ENCODE results near the gene IPO5. TPM values are rescaled to one million over a fixed set of nuclear protein-coding genes. Genes with fewer than 3 reads are reported as not detected.
"Not testable (repeated sequence)": the region's sequence is repeated elsewhere in the genome, so short reads cannot be mapped to it uniquely, and the experiment has no call there.

The IPO5 gene
- total RNA-seq, 1 experiment from 2014 or later: 126 TPM

DNA sequence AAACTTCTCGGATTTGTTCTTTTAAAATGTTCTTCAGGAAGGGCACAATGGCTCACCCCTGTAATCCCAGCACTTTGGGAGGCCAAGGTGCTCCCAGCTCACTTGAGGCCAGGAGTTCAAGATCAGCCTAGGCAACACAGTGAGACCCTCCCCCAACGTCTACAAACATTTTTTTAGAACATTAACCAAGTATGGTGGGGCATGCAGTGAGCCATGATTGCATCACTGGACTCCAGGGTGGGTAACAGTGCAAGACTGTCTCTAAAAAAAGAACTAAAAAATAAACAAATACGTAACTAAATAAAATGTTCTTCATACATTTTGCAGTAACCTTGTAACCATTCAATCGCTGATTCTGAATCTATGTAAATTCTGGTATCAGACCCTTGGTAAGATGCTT lies 2.1 kb upstream of the IPO5 start:
- no peaks in the 10 kb centered on the region for H3K36me3 ChIP-seq (ENCODE audit: low read depth)
- no peaks in the 10 kb centered on the region for H3K79me2 ChIP-seq (ENCODE audit: low read depth)
- peaks cover 18% of the 10 kb centered on the region for H3K4me1 ChIP-seq (replicated peaks; ENCODE audit: insufficient read depth)
- TF ChIP-seq, protein P1, sequence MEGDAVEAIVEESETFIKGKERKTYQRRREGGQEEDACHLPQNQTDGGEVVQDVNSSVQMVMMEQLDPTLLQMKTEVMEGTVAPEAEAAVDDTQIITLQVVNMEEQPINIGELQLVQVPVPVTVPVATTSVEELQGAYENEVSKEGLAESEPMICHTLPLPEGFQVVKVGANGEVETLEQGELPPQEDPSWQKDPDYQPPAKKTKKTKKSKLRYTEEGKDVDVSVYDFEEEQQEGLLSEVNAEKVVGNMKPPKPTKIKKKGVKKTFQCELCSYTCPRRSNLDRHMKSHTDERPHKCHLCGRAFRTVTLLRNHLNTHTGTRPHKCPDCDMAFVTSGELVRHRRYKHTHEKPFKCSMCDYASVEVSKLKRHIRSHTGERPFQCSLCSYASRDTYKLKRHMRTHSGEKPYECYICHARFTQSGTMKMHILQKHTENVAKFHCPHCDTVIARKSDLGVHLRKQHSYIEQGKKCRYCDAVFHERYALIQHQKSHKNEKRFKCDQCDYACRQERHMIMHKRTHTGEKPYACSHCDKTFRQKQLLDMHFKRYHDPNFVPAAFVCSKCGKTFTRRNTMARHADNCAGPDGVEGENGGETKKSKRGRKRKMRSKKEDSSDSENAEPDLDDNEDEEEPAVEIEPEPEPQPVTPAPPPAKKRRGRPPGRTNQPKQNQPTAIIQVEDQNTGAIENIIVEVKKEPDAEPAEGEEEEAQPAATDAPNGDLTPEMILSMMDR (conservative IDR thresholded peaks at IDR 0.05): no peak
- TF ChIP-seq EZH2 (IDR thresholded peaks at IDR 0.05; ENCODE audit: low read depth): no peak
- no peaks in the 10 kb centered on the region for H3K9me3 ChIP-seq (ENCODE audit: insufficient read depth, low read depth)
- H3K4me3 ChIP-seq: no peak overlapping the region
- H3F3A ChIP-seq (ENCODE audit: insufficient read depth, low read depth): peaks cover 8% of the 10 kb centered on the region; the same call in 1 of the 2 replicates
- intact Hi-C loops (cut with micrococcal nuclease; ENCODE audit: unreplicated experiment): no loop called here
- DNase-seq: no peak
- no peaks in the 10 kb centered on the region for H3K9me2 ChIP-seq (ENCODE audit: insufficient read depth)
- CTCF ChIA-PET: no interaction called here
- H4K20me1 ChIP-seq (ENCODE audit: insufficient read depth): no peaks in the 10 kb centered on the region
- H3K4me2 ChIP-seq: no peak overlapping the region
- POLR2A ChIA-PET (ENCODE audit: unreplicated experiment): no interaction called here
- no peak overlapping the region for H2AFZ ChIP-seq
- no peak overlapping the region for H3K27ac ChIP-seq
- no TSS peak for BruUV-seq (replicated peaks)
- no peaks in the 10 kb centered on the region for H3K27me3 ChIP-seq (ENCODE audit: insufficient read depth, low read depth)

GRCh38 chr13:97952831-97953230 lies 644 bp upstream of the IPO5 start:
- POLR2A ChIA-PET (ENCODE audit: unreplicated experiment): interaction anchor here (0.6 kb wide), 1 partner anchor 73 kb away, joined by 3 read pairs; no protein-coding TSS in a partner anchor
- H3K36me3 ChIP-seq (ENCODE audit: low read depth); CTCF ChIA-PET; H3K4me2 ChIP-seq; BruUV-seq (replicated peaks); H3K9me2 ChIP-seq (ENCODE audit: insufficient read depth); H3K4me1 ChIP-seq (replicated peaks; ENCODE audit: insufficient read depth); H3K9me3 ChIP-seq (ENCODE audit: insufficient read depth, low read depth); H3F3A ChIP-seq (ENCODE audit: insufficient read depth, low read depth); DNase-seq; intact Hi-C loops (cut with micrococcal nuclease; ENCODE audit: unreplicated experiment); H3K4me3 ChIP-seq; H3K79me2 ChIP-seq (ENCODE audit: low read depth); H3K27ac ChIP-seq; H4K20me1 ChIP-seq (ENCODE audit: insufficient read depth); H2AFZ ChIP-seq; H3K27me3 ChIP-seq (ENCODE audit: insufficient read depth, low read depth): not testable (repeated sequence)

DNA sequence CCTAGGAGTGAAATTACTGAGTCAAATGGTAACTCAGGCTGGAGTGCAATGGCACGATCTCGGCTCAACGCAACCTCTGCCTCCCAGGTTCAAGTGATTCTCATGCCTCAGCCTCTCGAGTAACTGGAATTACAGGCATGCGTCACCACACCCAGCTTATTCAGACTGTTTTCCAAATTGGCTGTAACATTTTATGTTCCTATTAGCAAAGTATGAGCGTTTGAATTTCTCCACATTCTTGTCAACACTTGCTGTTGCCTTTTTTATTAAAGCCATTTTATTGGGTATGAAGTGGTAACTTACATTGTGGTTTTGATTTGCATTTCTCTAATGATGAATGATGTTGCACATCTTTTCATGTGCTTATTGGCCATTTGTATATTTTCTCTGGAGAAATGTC lies 7.9 kb downstream of the IPO5 start:
- H4K20me1 ChIP-seq (ENCODE audit: insufficient read depth): no peaks in the 10 kb centered on the region
- no peaks in the 10 kb centered on the region for H3K4me1 ChIP-seq (replicated peaks; ENCODE audit: insufficient read depth)
- TF ChIP-seq EZH2 (IDR thresholded peaks at IDR 0.05; ENCODE audit: low read depth): no peak
- TF ChIP-seq, protein P1 (conservative IDR thresholded peaks at IDR 0.05): no peak
- 0 out of 2 replicates have a peak, but pooled peaks cover 4% of the 10 kb centered on the region for H3K9me2 ChIP-seq (ENCODE audit: insufficient read depth)
- H3K79me2 ChIP-seq (ENCODE audit: low read depth): no peaks in the 10 kb centered on the region
- CTCF ChIA-PET: no interaction called here
- no peaks in the 10 kb centered on the region for H3K9me3 ChIP-seq (ENCODE audit: insufficient read depth, low read depth)
- H3K4me3 ChIP-seq: no peak overlapping the region
- H2AFZ ChIP-seq: no peak overlapping the region
- H3K4me2 ChIP-seq: no peak overlapping the region
- no peak overlapping the region for H3K27ac ChIP-seq
- no peaks in the 10 kb centered on the region for H3F3A ChIP-seq (ENCODE audit: insufficient read depth, low read depth)
- H3K36me3 ChIP-seq (ENCODE audit: low read depth): no peaks in the 10 kb centered on the region
- no peaks in the 10 kb centered on the region for H3K27me3 ChIP-seq (ENCODE audit: insufficient read depth, low read depth)
- no peak for DNase-seq
- intact Hi-C loops (cut with micrococcal nuclease; ENCODE audit: unreplicated experiment): no loop called here
- POLR2A ChIA-PET (ENCODE audit: unreplicated experiment): no interaction called here
- BruUV-seq (replicated peaks): no TSS peak

- Histone ChIP-seq H3K27me3 (ENCODE audit: insufficient read depth, low read depth) (no peaks in the 10 kb centered on the region), H3K4me2 (no peak overlapping the region), H3K27ac (no peak overlapping the region), H3K4me1 (replicated peaks; ENCODE audit: insufficient read depth) (no peaks in the 10 kb centered on the region), H3K9me2 (ENCODE audit: insufficient read depth) (0 out of 2 replicates have a peak, but pooled peaks cover 5% of the 10 kb centered on the region), H2AFZ (no peak overlapping the region), H4K20me1 (ENCODE audit: insufficient read depth) (no peaks in the 10 kb centered on the region), H3K79me2 (ENCODE audit: low read depth) (no peaks in the 10 kb centered on the region), H3K4me3 (no peak overlapping the region), H3F3A (ENCODE audit: insufficient read depth, low read depth) (no peaks in the 10 kb centered on the region), H3K36me3 (ENCODE audit: low read depth) (no peaks in the 10 kb centered on the region), H3K9me3 (ENCODE audit: insufficient read depth, low read depth) (no peaks in the 10 kb centered on the region)
- DNase-seq: no peak
- TF ChIP-seq EZH2 (IDR thresholded peaks at IDR 0.05; ENCODE audit: low read depth): no peak
- TF ChIP-seq, protein P1 (conservative IDR thresholded peaks at IDR 0.05): no peak
- CTCF ChIA-PET: no interaction called here
- BruUV-seq (replicated peaks): no TSS peak
- intact Hi-C loops (cut with micrococcal nuclease; ENCODE audit: unreplicated experiment): no loop called here
- POLR2A ChIA-PET (ENCODE audit: unreplicated experiment): no interaction called here
Measured at GRCh38 chr13:97962887-97963286, 9.4 kb downstream of the IPO5 start.
